Measurements from ENCODE around the gene FANCC. TPM values are rescaled to one million over a fixed set of nuclear protein-coding genes. Genes with fewer than 3 reads are reported as not detected.

FANCC gene
- total RNA-seq, 1 experiment from 2014 or later = 44.7 TPM

DNA sequence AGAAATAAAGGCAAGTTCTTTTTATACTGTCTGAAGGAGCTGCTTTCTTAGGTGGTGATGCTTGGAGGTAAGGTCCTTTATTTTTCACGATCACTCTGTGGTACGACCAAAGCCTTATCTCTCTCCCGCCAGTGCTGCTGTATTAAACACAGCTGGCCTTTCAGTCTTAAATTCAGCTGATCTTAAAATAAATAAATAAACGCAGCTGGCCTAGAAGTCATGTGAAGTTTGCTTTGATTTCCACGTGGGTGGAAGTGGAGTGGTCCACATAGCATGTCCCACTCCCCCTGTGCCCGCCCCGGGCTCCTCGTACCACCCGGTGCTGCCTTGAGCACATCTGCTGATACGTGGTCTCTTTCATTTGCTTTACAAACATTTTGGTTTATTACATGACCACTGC lies 260.4 kb downstream of the FANCC start:
- Histone ChIP-seq H3K4me2 (no peak overlapping the region), H3K9me3 (ENCODE audit: insufficient read depth, low read depth) (no peaks in the 10 kb centered on the region), H3K27me3 (ENCODE audit: insufficient read depth, low read depth) (no peaks in the 10 kb centered on the region), H3K9me2 (ENCODE audit: insufficient read depth) (no peaks in the 10 kb centered on the region), H3F3A (ENCODE audit: insufficient read depth, low read depth) (peaks cover 39% of the 10 kb centered on the region), H2AFZ (no peak overlapping the region), H3K27ac (no peak overlapping the region), H3K4me3 (no peak overlapping the region), H3K36me3 (ENCODE audit: low read depth) (peaks cover 41% of the 10 kb centered on the region), H3K79me2 (ENCODE audit: low read depth) (peaks cover 100% of the 10 kb centered on the region), H3K4me1 (replicated peaks; ENCODE audit: insufficient read depth) (0 out of 2 replicates have a peak, but pooled peaks cover 4% of the 10 kb centered on the region), H4K20me1 (ENCODE audit: insufficient read depth) (peaks cover 95% of the 10 kb centered on the region)
- intact Hi-C loops (cut with micrococcal nuclease; ENCODE audit: unreplicated experiment) = no loop called here
- TF ChIP-seq, protein P1, sequence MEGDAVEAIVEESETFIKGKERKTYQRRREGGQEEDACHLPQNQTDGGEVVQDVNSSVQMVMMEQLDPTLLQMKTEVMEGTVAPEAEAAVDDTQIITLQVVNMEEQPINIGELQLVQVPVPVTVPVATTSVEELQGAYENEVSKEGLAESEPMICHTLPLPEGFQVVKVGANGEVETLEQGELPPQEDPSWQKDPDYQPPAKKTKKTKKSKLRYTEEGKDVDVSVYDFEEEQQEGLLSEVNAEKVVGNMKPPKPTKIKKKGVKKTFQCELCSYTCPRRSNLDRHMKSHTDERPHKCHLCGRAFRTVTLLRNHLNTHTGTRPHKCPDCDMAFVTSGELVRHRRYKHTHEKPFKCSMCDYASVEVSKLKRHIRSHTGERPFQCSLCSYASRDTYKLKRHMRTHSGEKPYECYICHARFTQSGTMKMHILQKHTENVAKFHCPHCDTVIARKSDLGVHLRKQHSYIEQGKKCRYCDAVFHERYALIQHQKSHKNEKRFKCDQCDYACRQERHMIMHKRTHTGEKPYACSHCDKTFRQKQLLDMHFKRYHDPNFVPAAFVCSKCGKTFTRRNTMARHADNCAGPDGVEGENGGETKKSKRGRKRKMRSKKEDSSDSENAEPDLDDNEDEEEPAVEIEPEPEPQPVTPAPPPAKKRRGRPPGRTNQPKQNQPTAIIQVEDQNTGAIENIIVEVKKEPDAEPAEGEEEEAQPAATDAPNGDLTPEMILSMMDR (conservative IDR thresholded peaks at IDR 0.05) = no peak
- TF ChIP-seq EZH2 (IDR thresholded peaks at IDR 0.05; ENCODE audit: low read depth) = no peak
- no peak for DNase-seq
- ChIA-PET CTCF (interaction anchor here (0.6 kb wide), 1 partner anchor 680 kb away, joined by 4 read pairs; no protein-coding TSS in a partner anchor), POLR2A (ENCODE audit: unreplicated experiment) (interaction anchor here (0.7 kb wide), 1 partner anchor 39 kb away, joined by 6 read pairs; no protein-coding TSS in a partner anchor)
- BruUV-seq (replicated peaks) = no TSS peak

DNA sequence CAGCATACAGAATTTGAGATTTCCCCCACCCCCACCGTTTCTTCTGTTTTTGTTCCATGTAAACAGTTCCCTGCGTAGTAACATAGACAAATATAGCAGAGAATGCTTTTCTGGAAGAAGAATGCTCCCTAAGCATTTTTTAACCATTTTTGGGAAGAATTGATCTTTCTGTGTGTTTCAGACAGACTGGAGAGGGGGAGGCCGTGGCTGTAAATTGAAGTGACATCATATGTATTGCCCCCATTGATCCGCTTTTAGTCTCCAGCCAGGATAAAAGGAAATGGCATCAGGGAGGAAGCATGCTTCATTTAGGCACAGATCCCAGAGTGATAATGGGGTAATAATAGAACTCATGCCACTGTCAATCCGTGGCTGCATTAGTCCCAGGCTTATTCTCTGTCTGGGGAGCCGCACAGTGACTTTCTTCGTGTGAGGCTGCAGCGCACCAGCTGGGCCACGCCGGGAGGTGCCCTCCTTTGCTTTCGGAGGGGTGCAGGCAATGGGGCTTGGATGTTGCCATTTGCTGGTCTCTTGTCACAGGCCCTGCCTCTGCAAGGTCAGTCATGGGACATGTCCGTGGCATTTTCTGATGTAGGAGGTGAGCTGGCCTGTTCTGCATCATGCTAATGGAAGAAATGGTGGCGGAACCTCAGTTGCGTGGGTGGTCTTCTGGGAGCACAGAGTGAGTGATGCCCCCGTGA lies 261.5 kb downstream of the FANCC start:
- Histone ChIP-seq H4K20me1 (ENCODE audit: insufficient read depth) (peaks cover 88% of the 10 kb centered on the region), H3K9me3 (ENCODE audit: insufficient read depth, low read depth) (no peaks in the 10 kb centered on the region), H2AFZ (no peak overlapping the region), H3K9me2 (ENCODE audit: insufficient read depth) (no peaks in the 10 kb centered on the region), H3K4me3 (no peak overlapping the region), H3K27me3 (ENCODE audit: insufficient read depth, low read depth) (no peaks in the 10 kb centered on the region), H3K4me1 (replicated peaks; ENCODE audit: insufficient read depth) (0 out of 2 replicates have a peak, but pooled peaks cover 6% of the 10 kb centered on the region), H3K4me2 (no peak overlapping the region), H3K27ac (no peak overlapping the region), H3F3A (ENCODE audit: insufficient read depth, low read depth) (peaks cover 40% of the 10 kb centered on the region), H3K79me2 (ENCODE audit: low read depth) (peaks cover 100% of the 10 kb centered on the region), H3K36me3 (ENCODE audit: low read depth) (peaks cover 39% of the 10 kb centered on the region)
- intact Hi-C loops (cut with micrococcal nuclease; ENCODE audit: unreplicated experiment) = no loop called here
- ChIA-PET CTCF (no interaction called here), POLR2A (ENCODE audit: unreplicated experiment) (no interaction called here)
- DNase-seq = no peak
- BruUV-seq (replicated peaks) = no TSS peak
- no peak for TF ChIP-seq EZH2 (IDR thresholded peaks at IDR 0.05; ENCODE audit: low read depth)
- TF ChIP-seq, protein P1 (conservative IDR thresholded peaks at IDR 0.05) = no peak

DNA sequence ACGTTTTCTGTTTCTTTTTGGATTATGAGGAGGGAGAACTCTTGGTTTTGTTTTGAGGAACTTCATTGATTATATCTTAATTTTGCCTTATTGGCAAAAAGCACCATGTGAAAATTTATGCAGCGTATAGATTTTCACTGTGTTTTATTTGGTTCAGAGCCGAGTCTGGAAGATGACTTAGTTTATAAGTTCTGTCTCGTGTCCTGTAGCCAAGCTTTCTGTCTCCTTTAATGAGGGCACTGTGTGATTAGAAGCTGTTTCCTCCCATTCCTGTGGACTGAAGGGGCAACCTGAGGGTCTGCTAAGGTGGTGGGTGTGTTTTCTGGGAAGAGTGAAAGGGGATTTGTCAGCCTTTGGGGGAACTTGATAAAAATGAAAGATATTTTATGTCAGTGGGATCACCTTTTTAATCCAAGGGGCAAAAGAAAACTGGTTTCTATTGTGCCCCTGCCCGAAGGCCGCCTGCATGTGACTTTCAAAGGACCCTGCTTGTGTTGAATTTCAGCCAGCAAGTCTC lies 262.1 kb downstream of the FANCC start:
- Histone ChIP-seq H3K4me3 (no peak overlapping the region), H3K27me3 (ENCODE audit: insufficient read depth, low read depth) (no peaks in the 10 kb centered on the region), H3K4me2 (no peak overlapping the region), H3K79me2 (ENCODE audit: low read depth) (peaks cover 100% of the 10 kb centered on the region), H4K20me1 (ENCODE audit: insufficient read depth) (peaks cover 88% of the 10 kb centered on the region), H3F3A (ENCODE audit: insufficient read depth, low read depth) (peaks cover 42% of the 10 kb centered on the region), H3K4me1 (replicated peaks; ENCODE audit: insufficient read depth) (peaks cover 11% of the 10 kb centered on the region), H3K9me2 (ENCODE audit: insufficient read depth) (no peaks in the 10 kb centered on the region), H2AFZ (no peak overlapping the region), H3K9me3 (ENCODE audit: insufficient read depth, low read depth) (no peaks in the 10 kb centered on the region), H3K36me3 (ENCODE audit: low read depth) (peaks cover 35% of the 10 kb centered on the region; the same call in 1 of the 2 replicates), H3K27ac (0 out of 2 replicates have a peak overlapping the region, but pooled peaks have one; percentile 8)
- ChIA-PET CTCF (no interaction called here), POLR2A (ENCODE audit: unreplicated experiment) (no interaction called here)
- intact Hi-C loops (cut with micrococcal nuclease; ENCODE audit: unreplicated experiment) = no loop called here
- no peak for TF ChIP-seq EZH2 (IDR thresholded peaks at IDR 0.05; ENCODE audit: low read depth)
- TF ChIP-seq, protein P1 (conservative IDR thresholded peaks at IDR 0.05) = no peak
- no TSS peak for BruUV-seq (replicated peaks)
- DNase-seq = no peak
